GM12864 (cell line): ENCODE results near the gene P2RY2.

Source experiments
- DNase-seq: peaks from one replicate; pipeline ENCODE4 v3.0.0-alpha.2; 2011; ENCODE audit warnings: low read depth
- H3K4me3 ChIP-seq: 2 replicates; pipeline ENCODE4 v1.5.1; 2011; ENCODE audit warnings: mild to moderate bottlenecking, low read depth, low read length, control low read depth
- TF ChIP-seq, protein P1 (sequence below): IDR thresholded peaks from 2 replicates; pipeline ENCODE4 v1.5.1; 2011; ENCODE audit warnings: low read depth, mild to moderate bottlenecking, moderate library complexity, low read length, control low read depth, inconsistent platforms; ENCODE audit errors: missing control alignments

The P2RY2 gene

DNA sequence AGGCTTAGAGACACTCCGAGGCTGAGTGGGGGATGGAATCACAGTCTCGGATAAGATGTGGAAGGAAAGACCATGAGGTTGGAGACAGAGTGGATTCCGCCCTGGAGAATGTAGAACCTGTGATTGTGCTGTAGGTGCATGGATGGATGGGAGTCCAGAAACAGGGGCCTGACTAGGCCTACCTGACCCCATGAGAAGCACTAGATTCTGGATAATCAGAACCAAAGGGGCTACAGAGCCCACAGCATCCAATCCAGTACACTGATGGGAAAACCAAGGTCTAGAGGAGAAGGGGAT, 43.6 kb upstream of the P2RY2 start:
- TF ChIP-seq, protein P1, sequence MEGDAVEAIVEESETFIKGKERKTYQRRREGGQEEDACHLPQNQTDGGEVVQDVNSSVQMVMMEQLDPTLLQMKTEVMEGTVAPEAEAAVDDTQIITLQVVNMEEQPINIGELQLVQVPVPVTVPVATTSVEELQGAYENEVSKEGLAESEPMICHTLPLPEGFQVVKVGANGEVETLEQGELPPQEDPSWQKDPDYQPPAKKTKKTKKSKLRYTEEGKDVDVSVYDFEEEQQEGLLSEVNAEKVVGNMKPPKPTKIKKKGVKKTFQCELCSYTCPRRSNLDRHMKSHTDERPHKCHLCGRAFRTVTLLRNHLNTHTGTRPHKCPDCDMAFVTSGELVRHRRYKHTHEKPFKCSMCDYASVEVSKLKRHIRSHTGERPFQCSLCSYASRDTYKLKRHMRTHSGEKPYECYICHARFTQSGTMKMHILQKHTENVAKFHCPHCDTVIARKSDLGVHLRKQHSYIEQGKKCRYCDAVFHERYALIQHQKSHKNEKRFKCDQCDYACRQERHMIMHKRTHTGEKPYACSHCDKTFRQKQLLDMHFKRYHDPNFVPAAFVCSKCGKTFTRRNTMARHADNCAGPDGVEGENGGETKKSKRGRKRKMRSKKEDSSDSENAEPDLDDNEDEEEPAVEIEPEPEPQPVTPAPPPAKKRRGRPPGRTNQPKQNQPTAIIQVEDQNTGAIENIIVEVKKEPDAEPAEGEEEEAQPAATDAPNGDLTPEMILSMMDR: no peak
- H3K4me3 ChIP-seq: no peak overlapping the region
- DNase-seq: no peak

DNA sequence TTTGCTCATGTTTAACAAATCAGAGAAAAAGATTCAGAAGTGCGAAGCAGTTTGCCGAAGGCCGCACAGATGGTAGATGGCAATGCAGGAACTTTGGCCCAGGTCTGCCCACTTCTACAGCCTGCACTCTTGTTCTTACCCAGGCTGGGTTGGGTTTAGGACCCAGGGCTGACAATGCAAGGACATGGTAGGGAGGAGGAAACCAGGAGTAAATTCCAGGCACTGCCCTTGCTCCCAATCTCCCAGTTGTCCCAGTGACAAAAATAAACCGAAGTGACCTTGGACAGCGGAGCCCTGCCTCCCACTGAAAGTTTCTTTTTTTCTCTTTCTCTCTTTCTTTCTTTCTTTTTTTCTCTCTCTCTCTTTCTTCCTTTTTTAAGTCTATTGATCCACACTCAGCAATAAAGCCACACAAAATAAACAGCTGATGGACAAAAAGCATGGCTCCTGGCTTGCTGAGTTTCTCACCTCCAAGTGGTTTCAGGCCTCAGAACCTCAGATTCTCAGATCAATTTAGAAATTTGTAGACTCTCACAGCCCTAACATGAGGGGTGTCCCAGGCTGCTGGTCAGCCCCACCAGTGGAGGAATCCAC, 42.4 kb upstream of the P2RY2 start:
- no peak for DNase-seq
- no peak overlapping the region for H3K4me3 ChIP-seq
- TF ChIP-seq, protein P1: no peak

DNA sequence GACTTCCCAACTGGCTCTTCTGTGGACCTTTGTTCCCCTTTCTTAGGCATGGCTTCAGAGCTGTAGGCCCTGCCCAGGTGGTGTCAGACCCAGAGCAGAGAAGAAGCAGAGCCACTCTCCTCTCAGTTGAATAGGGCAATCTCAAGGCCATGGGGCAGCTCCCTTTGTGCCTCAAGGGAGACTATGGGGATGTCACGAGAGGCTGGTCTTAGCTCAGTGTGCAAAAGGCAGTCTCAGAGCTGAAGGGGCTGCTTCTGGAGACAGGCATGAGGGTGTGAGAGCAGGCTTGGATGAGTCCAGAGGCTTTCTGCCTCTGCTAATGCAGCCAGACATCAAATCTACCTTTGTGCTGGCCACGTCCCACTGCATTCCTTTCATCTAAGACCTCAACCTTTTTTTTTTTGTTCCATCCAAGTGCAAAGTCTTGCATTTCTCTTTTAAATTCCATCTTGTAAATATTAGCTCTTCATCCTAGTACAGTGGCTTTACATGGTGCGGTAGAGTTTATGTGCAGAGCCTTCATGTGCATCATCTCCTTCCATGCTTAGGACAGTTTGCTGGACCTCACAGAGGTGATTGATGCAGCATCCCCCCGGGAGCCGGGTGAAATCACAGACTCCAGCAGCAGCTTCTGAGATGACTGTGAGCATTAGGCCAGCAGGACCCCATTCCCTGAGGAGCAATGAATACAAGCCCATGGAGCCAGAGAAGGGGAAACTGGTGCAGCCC, 41.8 kb upstream of the P2RY2 start:
- no peak overlapping the region for H3K4me3 ChIP-seq
- no peak for DNase-seq
- TF ChIP-seq, protein P1: no peak

DNA sequence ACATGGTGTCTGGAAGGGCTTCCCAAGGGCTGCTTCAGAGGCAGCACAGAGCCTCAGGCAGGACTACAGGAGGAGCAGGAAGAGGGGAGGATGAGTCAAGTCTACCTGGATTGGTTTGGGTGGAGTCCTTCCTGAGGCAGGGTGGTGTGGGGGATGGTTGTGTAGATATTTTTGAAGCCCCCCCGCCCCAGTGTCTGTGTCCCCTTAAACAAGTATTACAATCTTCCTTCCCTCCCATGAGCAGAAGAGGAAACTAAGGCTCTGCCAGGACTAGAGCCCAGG, 41.3 kb upstream of the P2RY2 start:
- TF ChIP-seq, protein P1: no peak
- no peak overlapping the region for H3K4me3 ChIP-seq
- DNase-seq: no peak

DNA sequence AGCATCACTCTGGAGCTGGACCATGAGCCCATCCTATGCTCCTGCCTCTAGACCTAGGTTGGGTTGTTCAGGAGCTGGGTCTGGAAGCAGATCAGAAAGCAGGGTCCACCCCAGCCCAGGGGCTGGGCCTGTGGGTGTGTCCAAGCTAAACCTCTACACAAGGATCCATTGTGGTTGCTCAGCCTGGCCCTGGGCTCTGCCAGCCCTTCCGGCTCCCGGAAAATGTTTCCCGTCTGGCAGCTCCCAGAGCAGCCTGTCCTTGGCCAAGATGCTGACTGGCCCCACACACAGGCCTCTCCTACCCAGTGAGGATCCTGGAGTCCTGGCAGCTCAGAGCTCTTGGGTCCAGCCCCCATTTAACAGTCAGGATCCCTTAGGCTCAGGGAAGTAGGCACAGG, 40.7 kb upstream of the P2RY2 start:
- no peak for DNase-seq
- TF ChIP-seq, protein P1: no peak
- no peak overlapping the region for H3K4me3 ChIP-seq

DNA sequence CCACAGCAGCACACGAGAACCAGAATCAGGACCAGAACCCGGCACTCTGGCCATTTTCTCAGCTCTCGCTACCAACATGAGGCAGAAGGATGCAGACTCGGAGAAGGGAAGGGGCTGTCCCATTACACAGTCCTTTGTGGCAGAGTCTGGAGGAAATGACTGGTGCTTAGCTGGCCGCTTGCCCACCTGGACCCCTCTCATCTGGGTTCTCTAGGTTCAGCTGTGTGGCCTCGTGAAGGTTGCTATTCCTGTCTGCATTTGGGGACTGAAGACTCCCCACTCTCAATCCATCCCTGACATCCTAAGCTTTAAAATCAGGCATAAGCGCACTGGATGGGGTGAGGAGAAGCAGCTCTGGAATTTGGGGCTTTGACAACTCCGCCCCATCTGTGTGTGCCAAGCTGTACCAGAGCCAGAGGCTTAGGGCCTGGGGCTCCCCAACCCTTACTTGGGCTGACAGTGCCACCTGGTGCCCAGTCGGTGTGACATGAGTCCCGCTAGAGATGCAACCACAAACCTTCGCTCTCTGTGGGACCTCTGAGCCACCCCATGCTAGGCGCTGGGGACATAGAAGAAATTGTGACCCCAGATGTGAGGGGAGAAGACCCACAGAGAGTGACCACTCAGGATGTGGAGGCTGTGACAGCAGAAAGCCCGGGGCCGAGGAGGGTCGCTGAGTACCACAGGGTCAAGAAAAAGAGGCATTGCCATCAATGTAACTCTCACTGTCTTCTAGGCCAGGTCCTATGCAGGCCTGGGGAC, 40.1 kb upstream of the P2RY2 start:
- DNase-seq: no peak
- TF ChIP-seq, protein P1: peak; percentile 79

More for the DNA sequence above, 40.1 kb upstream of the P2RY2 start:
- no peak overlapping the region for H3K4me3 ChIP-seq
